Measurements from ENCODE around the gene BICC1. TPM values are rescaled to one million over a fixed set of nuclear protein-coding genes. Genes with fewer than 3 reads are reported as not detected.

Gene BICC1
- total and polyA plus RNA-seq, 2 donors (not counting 3 experiments of a cell fraction or from before 2014, with no cell fraction given): 0.06 to 0.29 TPM

GRCh38 chr10:58836176-58836700 is 323.6 kb downstream of the BICC1 start:
- POLR2A ChIA-PET: no interaction called here
- dilution Hi-C loops (cut with MboI; ENCODE audit: extremely low pct_ligation_motif_present, low sequenced_read_pairs) (no loop called here), intact Hi-C loops (cut with micrococcal nuclease) (no loop called here)
- H3K4me2 ChIP-seq (ENCODE audit: insufficient read depth, low read length): no peak overlapping the region
- no TSS peak for BruUV-seq (replicated peaks)
- CTCF ChIA-PET: no interaction called here
- no peak overlapping the region for H2AFZ ChIP-seq (ENCODE audit: low read depth, low read length)
- H3K27me3 ChIP-seq (ENCODE audit: control insufficient read depth in 2 of 2, insufficient read depth in 2 of 2, low read length in 2 of 2): no peaks in the 10 kb centered on the region
- H3K36me3 ChIP-seq (ENCODE audit: control insufficient read depth in 2 of 2, extremely low read depth in 1 of 2, insufficient read depth in 2 of 2, low read length in 2 of 2): no peaks in the 10 kb centered on the region
- no peak for DNase-seq (ENCODE audit: low read depth, low spot score)
- no peak overlapping the region for H3K9ac ChIP-seq (replicated peaks; ENCODE audit: extremely low read depth, insufficient read depth, low read length)
- no peaks in the 10 kb centered on the region for H4K20me1 ChIP-seq (replicated peaks; ENCODE audit: control insufficient read depth, extremely low read depth, insufficient read depth, low read length)
- no peaks in the 10 kb centered on the region for H3K9me1 ChIP-seq (replicated peaks; ENCODE audit: control insufficient read depth, extremely low read depth, insufficient read depth, low read length)
- H3K4me3 ChIP-seq (replicated peaks in 1 of 3; ENCODE audit: insufficient read depth in 1 of 3, low read depth in 1 of 3, low read length in 3 of 3): no peak overlapping the region
- no peaks in the 10 kb centered on the region for H3K79me2 ChIP-seq (ENCODE audit: control insufficient read depth, insufficient read depth, low read length)
- no peaks in the 10 kb centered on the region for H3K4me1 ChIP-seq (ENCODE audit: control insufficient read depth, extremely low read depth, insufficient read depth, low read length)
- no peak for FAIRE-seq
- TF ChIP-seq CTCF (IDR thresholded peaks at IDR 0.05; ENCODE audit: extremely low read depth in 1 of 2, insufficient read depth in 1 of 2, low read depth in 1 of 2, low read length in 2 of 2): no peak
- no peak for TF ChIP-seq JUN (IDR thresholded peaks at IDR 0.05; ENCODE audit: borderline replicate concordance, insufficient read depth, insufficient read length, low read depth)
- TF ChIP-seq FOS (IDR thresholded peaks at IDR 0.05; ENCODE audit: borderline replicate concordance, insufficient read depth, low read length): no peak
- TF ChIP-seq MAX (IDR thresholded peaks at IDR 0.05; ENCODE audit: insufficient read depth, insufficient read length): no peak
- no peak for TF ChIP-seq EZH2 (IDR thresholded peaks at IDR 0.05; ENCODE audit: borderline replicate concordance, low read depth, low read length, severe bottlenecking)
- H3K27ac ChIP-seq (ENCODE audit: insufficient read depth, low read depth, low read length): no peak overlapping the region
- H3K9me3 ChIP-seq (replicated peaks; ENCODE audit: control insufficient read depth, insufficient read depth, low read length): no peaks in the 10 kb centered on the region
